ENCODE results near the gene MAGEE2.
"Not testable (repeated sequence)": the region's sequence is repeated elsewhere in the genome, so short reads cannot be mapped to it uniquely, and the experiment has no call there.

MAGEE2 gene

GRCh38 chrX:75784680-75785491, at the start of gene MAGEE2:
Gene MAGEE2 (minus strand): TSS chrX:75785254. CDS start chrX:75785051, 203 bp downstream.
- DNase-seq (ENCODE audit: low read depth): peak; percentile 4

- DNase-seq (ENCODE audit: low read depth): no peak
These were observed 1.2 kb upstream of the MAGEE2 start for GRCh38 chrX:75786290-75786689.

- no peak for DNase-seq (ENCODE audit: low read depth)
These were observed 3.4 kb downstream of the MAGEE2 start for GRCh38 chrX:75781611-75782010.

GRCh38 chrX:75768063-75768462, 17.0 kb downstream of the MAGEE2 start:
- DNase-seq (ENCODE audit: low read depth): not testable (repeated sequence)

DNA sequence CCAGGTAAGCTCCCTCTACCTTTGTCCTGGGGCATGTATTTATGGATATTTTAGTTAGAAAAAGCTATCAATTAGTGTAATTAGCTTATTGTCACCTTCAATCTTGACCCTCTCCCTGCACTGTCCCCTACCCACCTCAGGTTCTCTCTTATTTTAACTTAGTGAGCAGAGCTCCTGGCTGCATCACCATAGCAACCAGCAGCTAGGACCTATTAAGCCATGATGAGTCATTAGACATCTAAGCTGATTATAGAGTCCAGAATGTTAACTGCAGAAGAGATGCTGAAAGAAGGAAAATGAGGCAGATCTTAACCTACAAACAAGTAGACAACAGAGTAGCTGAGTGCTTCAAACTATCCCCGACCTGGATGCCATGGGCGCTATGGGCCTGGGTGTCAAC, 36.6 kb downstream of the MAGEE2 start:
- no peak for DNase-seq (ENCODE audit: low read depth)

GRCh38 chrX:75746891-75747639, 38.0 kb downstream of the MAGEE2 start:
- peak; percentile 7 for DNase-seq (ENCODE audit: low read depth)

Data from activated T-cell treated with anti-CD3 and anti-CD28 coated beads for 24 hours (primary cell).